ENCODE data around the gene NPIPB8. TPM values are rescaled to one million over a fixed set of nuclear protein-coding genes. Genes with fewer than 3 reads are reported as not detected.
"Not testable (repeated sequence)": the region's sequence is repeated elsewhere in the genome, so short reads cannot be mapped to it uniquely, and the experiment has no call there.

NPIPB8 gene
- total and polyA plus RNA-seq, 2 of the 13 experiments (the other 11 are each of a cell fraction or from before 2014, with no cell fraction given): 0.49 to 2.3 TPM

DNA sequence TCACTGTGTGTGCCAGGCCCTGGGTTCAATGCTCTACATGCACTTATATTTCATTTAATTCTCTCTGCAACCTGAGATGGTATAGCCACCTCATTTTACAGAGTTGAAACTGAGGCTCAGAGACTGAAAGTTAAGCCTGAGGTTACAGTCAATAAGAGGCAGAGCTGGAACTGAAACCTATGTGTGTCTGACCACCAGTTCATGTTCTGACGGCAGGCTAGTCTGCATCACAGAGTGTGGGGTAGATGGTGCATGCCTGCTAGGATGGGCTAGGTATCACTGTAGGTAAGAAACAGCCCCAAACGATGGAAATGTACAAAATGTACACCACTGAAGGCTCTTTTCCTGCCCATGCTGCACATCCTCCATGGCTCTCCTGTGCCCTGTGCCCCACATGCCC is 2.1 kb downstream of the NPIPB8 start:
- H3K9me3 ChIP-seq (ENCODE audit: low read length); H3K36me3 ChIP-seq (replicated peaks in 1 of 2; ENCODE audit: control insufficient read depth in 1 of 2, insufficient read depth in 2 of 2, low read length in 2 of 2); H3K27me3 ChIP-seq (ENCODE audit: control insufficient read depth in 1 of 2, insufficient read depth in 2 of 2, low read length in 2 of 2); intact Hi-C loops (cut with micrococcal nuclease; ENCODE audit: unreplicated experiment); FAIRE-seq; BruUV-seq (replicated peaks); DNase-seq (ENCODE audit: low spot score); H2AFZ ChIP-seq (ENCODE audit: low read length); H4K20me1 ChIP-seq (ENCODE audit: insufficient read depth, low read length); CTCF ChIA-PET (ENCODE audit: low intra/inter-chr PET ratio, low total read pairs); H3K4me1 ChIP-seq (ENCODE audit: insufficient read depth, low read length); POLR2A ChIA-PET; H3K79me2 ChIP-seq (ENCODE audit: insufficient read depth, low read length); H3K4me2 ChIP-seq (ENCODE audit: low read depth, low read length); in situ Hi-C loops (cut with HindIII; ENCODE audit: extremely low pct_ligation_motif_present, low pct_unique_long_range_greater_than_20kb); H3K4me3 ChIP-seq (replicated peaks in 1 of 3; ENCODE audit: insufficient read depth in 1 of 3, low read depth in 2 of 3, low read length in 3 of 3); H3K27ac ChIP-seq (ENCODE audit: extremely low read length, insufficient read depth, low read length); H3K9ac ChIP-seq (ENCODE audit: insufficient read depth, low read depth, low read length); ATAC-seq: not testable (repeated sequence)
- 42% methylated on average over 2 of the region's 2 CpGs for WGBS (ENCODE audit: low lambda C conversion rate)

DNA sequence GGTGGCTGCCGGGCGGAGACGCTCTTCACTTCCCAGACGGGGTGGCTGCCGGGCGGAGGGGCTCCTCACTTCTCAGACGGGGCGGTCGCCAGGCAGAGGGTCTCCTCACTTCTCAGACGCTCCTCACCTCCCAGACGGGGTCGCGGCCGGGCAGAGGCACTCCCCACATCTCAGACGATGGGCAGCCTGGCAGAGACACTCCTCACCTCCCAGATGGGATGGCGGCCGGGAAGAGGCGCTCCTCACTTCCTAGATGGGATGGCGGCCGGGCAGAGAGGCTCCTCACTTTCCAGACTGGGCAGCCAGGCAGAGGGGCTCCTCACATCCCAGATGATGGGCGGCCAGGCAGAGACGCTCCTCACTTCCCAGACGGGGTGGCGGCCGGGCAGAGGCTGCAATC is 28.4 kb downstream of the NPIPB8 start:
- H4K20me1 ChIP-seq (ENCODE audit: insufficient read depth, low read length); BruUV-seq (replicated peaks): not testable (repeated sequence)

DNA sequence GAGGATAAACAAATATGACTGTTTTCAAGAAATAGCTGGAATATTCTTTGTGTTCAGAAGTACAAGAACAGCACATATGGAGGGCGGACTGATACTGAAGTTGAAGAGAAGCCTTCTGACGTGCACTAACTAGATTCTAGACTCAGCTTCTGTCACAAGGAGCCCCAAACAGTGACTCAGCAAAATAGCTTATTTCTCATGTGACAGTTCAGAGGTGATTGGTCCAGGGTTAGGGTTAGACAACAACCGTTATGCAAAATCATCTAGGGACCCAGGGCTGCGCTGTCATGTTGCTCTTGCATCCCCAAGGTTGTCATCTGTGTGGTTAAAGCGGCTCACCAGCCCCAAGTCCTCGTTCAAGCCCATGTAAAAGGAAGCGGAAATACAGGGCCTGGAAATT is 29.6 kb downstream of the NPIPB8 start:
- H3K9ac ChIP-seq (ENCODE audit: insufficient read depth, low read depth, low read length); H3K4me3 ChIP-seq (replicated peaks in 1 of 3; ENCODE audit: insufficient read depth in 1 of 3, low read depth in 2 of 3, low read length in 3 of 3); H3K36me3 ChIP-seq (replicated peaks in 1 of 2; ENCODE audit: control insufficient read depth in 1 of 2, insufficient read depth in 2 of 2, low read length in 2 of 2); in situ Hi-C loops (cut with HindIII; ENCODE audit: extremely low pct_ligation_motif_present, low pct_unique_long_range_greater_than_20kb); H3K9me3 ChIP-seq (ENCODE audit: low read length); H3K27ac ChIP-seq (ENCODE audit: extremely low read length, insufficient read depth, low read length); H2AFZ ChIP-seq (ENCODE audit: low read length); intact Hi-C loops (cut with micrococcal nuclease; ENCODE audit: unreplicated experiment); CTCF ChIA-PET (ENCODE audit: low intra/inter-chr PET ratio, low total read pairs); H3K4me1 ChIP-seq (ENCODE audit: insufficient read depth, low read length); POLR2A ChIA-PET; FAIRE-seq; DNase-seq (ENCODE audit: low spot score); H4K20me1 ChIP-seq (ENCODE audit: insufficient read depth, low read length); H3K79me2 ChIP-seq (ENCODE audit: insufficient read depth, low read length); H3K4me2 ChIP-seq (ENCODE audit: low read depth, low read length); H3K27me3 ChIP-seq (ENCODE audit: control insufficient read depth in 1 of 2, insufficient read depth in 2 of 2, low read length in 2 of 2); BruUV-seq (replicated peaks): not testable (repeated sequence)
- no CpG with 5 or more reads among the region's 7 CpGs for WGBS (ENCODE audit: low lambda C conversion rate)
- ATAC-seq: peak; percentile 74

More for the DNA sequence above, 28.4 kb downstream of the NPIPB8 start:
- H3K9me3 ChIP-seq (ENCODE audit: low read length); H3K27me3 ChIP-seq (ENCODE audit: control insufficient read depth in 1 of 2, insufficient read depth in 2 of 2, low read length in 2 of 2); H2AFZ ChIP-seq (ENCODE audit: low read length); H3K79me2 ChIP-seq (ENCODE audit: insufficient read depth, low read length); CTCF ChIA-PET (ENCODE audit: low intra/inter-chr PET ratio, low total read pairs); in situ Hi-C loops (cut with HindIII; ENCODE audit: extremely low pct_ligation_motif_present, low pct_unique_long_range_greater_than_20kb); H3K9ac ChIP-seq (ENCODE audit: insufficient read depth, low read depth, low read length); POLR2A ChIA-PET; intact Hi-C loops (cut with micrococcal nuclease; ENCODE audit: unreplicated experiment); H3K4me2 ChIP-seq (ENCODE audit: low read depth, low read length); H3K36me3 ChIP-seq (replicated peaks in 1 of 2; ENCODE audit: control insufficient read depth in 1 of 2, insufficient read depth in 2 of 2, low read length in 2 of 2); FAIRE-seq; H3K4me1 ChIP-seq (ENCODE audit: insufficient read depth, low read length); DNase-seq (ENCODE audit: low spot score); H3K4me3 ChIP-seq (replicated peaks in 1 of 3; ENCODE audit: insufficient read depth in 1 of 3, low read depth in 2 of 3, low read length in 3 of 3); ATAC-seq; H3K27ac ChIP-seq (ENCODE audit: extremely low read length, insufficient read depth, low read length): not testable (repeated sequence)
- WGBS (ENCODE audit: low lambda C conversion rate): 92% methylated on average over 11 of the region's 25 CpGs

DNA sequence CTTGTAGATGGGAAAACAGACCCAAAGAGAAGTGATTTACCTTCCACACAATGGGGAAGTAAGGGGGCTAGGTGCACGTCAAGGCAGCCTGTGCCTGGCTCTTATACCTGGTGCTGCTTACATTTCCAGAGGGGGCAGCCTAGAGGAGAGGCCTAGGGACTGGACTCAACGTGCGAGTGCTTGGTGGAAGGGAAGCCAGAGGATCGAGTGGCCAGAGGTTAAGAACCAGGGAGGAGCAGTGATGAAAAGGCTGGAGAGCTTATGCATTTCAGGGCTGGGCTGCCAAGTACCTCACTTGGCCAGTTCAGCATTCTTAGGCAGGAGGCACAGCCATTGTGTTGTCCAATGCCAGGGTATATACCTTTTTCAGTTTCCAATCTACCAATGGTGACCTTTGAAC is 30.3 kb downstream of the NPIPB8 start:
- intact Hi-C loops (cut with micrococcal nuclease; ENCODE audit: unreplicated experiment); DNase-seq (ENCODE audit: low spot score); H3K36me3 ChIP-seq (replicated peaks in 1 of 2; ENCODE audit: control insufficient read depth in 1 of 2, insufficient read depth in 2 of 2, low read length in 2 of 2); H3K79me2 ChIP-seq (ENCODE audit: insufficient read depth, low read length); H4K20me1 ChIP-seq (ENCODE audit: insufficient read depth, low read length); FAIRE-seq; CTCF ChIA-PET (ENCODE audit: low intra/inter-chr PET ratio, low total read pairs); H3K27ac ChIP-seq (ENCODE audit: extremely low read length, insufficient read depth, low read length); POLR2A ChIA-PET; H3K4me2 ChIP-seq (ENCODE audit: low read depth, low read length); H3K9me3 ChIP-seq (ENCODE audit: low read length); H2AFZ ChIP-seq (ENCODE audit: low read length); H3K27me3 ChIP-seq (ENCODE audit: control insufficient read depth in 1 of 2, insufficient read depth in 2 of 2, low read length in 2 of 2); H3K4me1 ChIP-seq (ENCODE audit: insufficient read depth, low read length); H3K9ac ChIP-seq (ENCODE audit: insufficient read depth, low read depth, low read length); BruUV-seq (replicated peaks); in situ Hi-C loops (cut with HindIII; ENCODE audit: extremely low pct_ligation_motif_present, low pct_unique_long_range_greater_than_20kb); H3K4me3 ChIP-seq (replicated peaks in 1 of 3; ENCODE audit: insufficient read depth in 1 of 3, low read depth in 2 of 3, low read length in 3 of 3): not testable (repeated sequence)
- ATAC-seq: peak; percentile 87
- WGBS (ENCODE audit: low lambda C conversion rate): no CpG with 5 or more reads among the region's 4 CpGs

Measured in HepG2 (cell line).